DOHH2 (cell line): ENCODE data around the gene UGCG.

Experiments
- H3F3A ChIP-seq: fragments of 200-600 bp; sonication (generic), shearing (Covaris generic); 2 replicates; pipeline ENCODE4 v1.6.0; 2016; ENCODE audit warnings: antibody characterized with exemption, mild to moderate bottlenecking; ENCODE audit not compliant: control insufficient read depth, insufficient read depth
- H3K27ac ChIP-seq: fragments of 200-600 bp; sonication (generic); 2 replicates; pipeline ENCODE4 v1.5.1; 2014; ENCODE audit warnings: low read depth, mild to moderate bottlenecking, low read length, moderate library complexity
- H3K27me3 ChIP-seq: fragments of 200-600 bp; sonication (generic); 2 replicates; pipeline ENCODE4 v1.6.1; 2014; ENCODE audit warnings: mild to moderate bottlenecking, low read length, mixed read lengths; ENCODE audit not compliant: control insufficient read depth
- H3K36me3 ChIP-seq: fragments of 200-600 bp; sonication (generic); 2 replicates; pipeline ENCODE4 v1.6.1; 2014; ENCODE audit warnings: mild to moderate bottlenecking, low read length, moderate library complexity, mixed read lengths; ENCODE audit not compliant: control insufficient read depth
- H3K4me1 ChIP-seq: fragments of 200-600 bp; sonication (generic); 2 replicates; pipeline ENCODE4 v1.6.1; 2014; ENCODE audit warnings: mild to moderate bottlenecking, low read length, mixed read lengths; ENCODE audit not compliant: control insufficient read depth
- H3K4me2 ChIP-seq: fragments of 200-600 bp; sonication (generic); 2 replicates; pipeline ENCODE4 v1.6.0; 2014; ENCODE audit warnings: mild to moderate bottlenecking, low read length, moderate library complexity
- H3K4me3 ChIP-seq: fragments of 200-600 bp; sonication (generic); 2 replicates; pipeline ENCODE4 v1.5.1; 2014; ENCODE audit warnings: mild to moderate bottlenecking, low read length, mixed read lengths
- H3K79me2 ChIP-seq: fragments of 200-600 bp; sonication (generic); 2 replicates; pipeline ENCODE4 v1.6.1; 2014; ENCODE audit warnings: mild to moderate bottlenecking, low read length, mixed read lengths; ENCODE audit not compliant: control insufficient read depth
- H3K9me2 ChIP-seq: fragments of 200-600 bp; sonication (generic); replicated peaks from 2 replicates; pipeline ENCODE4 v1.6.1; 2014; ENCODE audit warnings: mild to moderate bottlenecking, low read length, mixed read lengths; ENCODE audit not compliant: control insufficient read depth
- H3K9me3 ChIP-seq: fragments of 200-600 bp; sonication (generic); 2 replicates; pipeline ENCODE4 v1.6.1; 2014; ENCODE audit warnings: antibody characterized with exemption, low read length, mixed read lengths; ENCODE audit not compliant: control insufficient read depth, insufficient read depth
- H4K20me1 ChIP-seq: fragments of 200-600 bp; sonication (generic); 2 replicates; pipeline ENCODE4 v1.6.0; 2014; ENCODE audit warnings: low read depth, mild to moderate bottlenecking, antibody characterized with exemption, low read length, moderate library complexity; ENCODE audit not compliant: control insufficient read depth, insufficient read depth
- EZH2phosphoT487 ChIP-seq: fragments of 200-600 bp; sonication (generic); IDR thresholded peaks from 2 replicates; pipeline ENCODE4 v1.6.1; 2017; ENCODE audit warnings: borderline replicate concordance, mild to moderate bottlenecking, antibody characterized with exemption, low read length, moderate library complexity, mixed read lengths
- TF ChIP-seq, protein P1 (sequence below): fragments of 200-600 bp; sonication (generic); IDR thresholded peaks from one replicate; pipeline ENCODE4 v1.5.1; 2014; ENCODE audit warnings: antibody characterized with exemption, mild to moderate bottlenecking, low read depth, low read length; ENCODE audit not compliant: poor library complexity, severe bottlenecking

UGCG gene

GRCh38 chr9:111853450-111853827, 43.2 kb upstream of the UGCG start:
- no peaks in the 10 kb centered on the region for H3K9me3 ChIP-seq
- no peak overlapping the region for H3K4me2 ChIP-seq
- no peaks in the 10 kb centered on the region for H3K9me2 ChIP-seq
- no peaks in the 10 kb centered on the region for H3K36me3 ChIP-seq
- H3K27me3 ChIP-seq: no peaks in the 10 kb centered on the region
- H3K27ac ChIP-seq: no peak overlapping the region
- TF ChIP-seq, protein P1, sequence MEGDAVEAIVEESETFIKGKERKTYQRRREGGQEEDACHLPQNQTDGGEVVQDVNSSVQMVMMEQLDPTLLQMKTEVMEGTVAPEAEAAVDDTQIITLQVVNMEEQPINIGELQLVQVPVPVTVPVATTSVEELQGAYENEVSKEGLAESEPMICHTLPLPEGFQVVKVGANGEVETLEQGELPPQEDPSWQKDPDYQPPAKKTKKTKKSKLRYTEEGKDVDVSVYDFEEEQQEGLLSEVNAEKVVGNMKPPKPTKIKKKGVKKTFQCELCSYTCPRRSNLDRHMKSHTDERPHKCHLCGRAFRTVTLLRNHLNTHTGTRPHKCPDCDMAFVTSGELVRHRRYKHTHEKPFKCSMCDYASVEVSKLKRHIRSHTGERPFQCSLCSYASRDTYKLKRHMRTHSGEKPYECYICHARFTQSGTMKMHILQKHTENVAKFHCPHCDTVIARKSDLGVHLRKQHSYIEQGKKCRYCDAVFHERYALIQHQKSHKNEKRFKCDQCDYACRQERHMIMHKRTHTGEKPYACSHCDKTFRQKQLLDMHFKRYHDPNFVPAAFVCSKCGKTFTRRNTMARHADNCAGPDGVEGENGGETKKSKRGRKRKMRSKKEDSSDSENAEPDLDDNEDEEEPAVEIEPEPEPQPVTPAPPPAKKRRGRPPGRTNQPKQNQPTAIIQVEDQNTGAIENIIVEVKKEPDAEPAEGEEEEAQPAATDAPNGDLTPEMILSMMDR: no peak
- no peak for TF ChIP-seq EZH2phosphoT487
- no peaks in the 10 kb centered on the region for H4K20me1 ChIP-seq
- no peaks in the 10 kb centered on the region for H3K79me2 ChIP-seq
- no peaks in the 10 kb centered on the region for H3F3A ChIP-seq
- H3K4me1 ChIP-seq: peaks cover 13% of the 10 kb centered on the region
- H3K4me3 ChIP-seq: no peak overlapping the region

DNA sequence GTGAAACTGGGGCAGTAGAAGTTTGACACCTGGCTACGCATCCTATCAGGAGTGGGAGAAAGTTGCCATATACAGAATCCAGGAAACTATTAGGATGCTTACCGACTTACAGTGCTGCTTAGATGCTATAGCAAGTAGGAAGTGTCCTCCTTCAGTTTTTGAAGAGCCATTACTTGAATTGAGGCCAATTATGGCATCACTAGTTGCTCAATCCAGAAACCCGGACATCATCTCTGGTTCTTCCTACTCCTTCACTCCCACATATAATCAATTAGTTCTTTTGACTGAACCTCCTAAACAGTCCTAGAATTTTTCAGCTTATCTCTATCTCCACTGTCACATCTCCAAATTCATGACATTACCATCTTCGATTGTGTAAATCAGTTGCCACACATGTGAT, 41.8 kb upstream of the UGCG start:
- no peak for TF ChIP-seq EZH2phosphoT487
- TF ChIP-seq, protein P1: no peak
- no peaks in the 10 kb centered on the region for H3K79me2 ChIP-seq
- no peaks in the 10 kb centered on the region for H3K9me2 ChIP-seq
- H3K4me2 ChIP-seq: no peak overlapping the region
- H3K4me3 ChIP-seq: no peak overlapping the region
- H3K27me3 ChIP-seq: no peaks in the 10 kb centered on the region
- H3F3A ChIP-seq: no peaks in the 10 kb centered on the region
- H3K27ac ChIP-seq: no peak overlapping the region
- H3K36me3 ChIP-seq: no peaks in the 10 kb centered on the region
- no peaks in the 10 kb centered on the region for H3K9me3 ChIP-seq
- no peaks in the 10 kb centered on the region for H4K20me1 ChIP-seq
- peaks cover 3% of the 10 kb centered on the region for H3K4me1 ChIP-seq

- H4K20me1 ChIP-seq: no peaks in the 10 kb centered on the region
These were observed 38.9 kb upstream of the UGCG start for GRCh38 chr9:111857555-111858211.

More at GRCh38 chr9:111857555-111858211, 38.9 kb upstream of the UGCG start:
- Histone ChIP-seq H3K36me3 (no peaks in the 10 kb centered on the region), H3F3A (no peaks in the 10 kb centered on the region), H3K9me3 (no peaks in the 10 kb centered on the region), H3K4me3 (no peak overlapping the region), H3K27me3 (no peaks in the 10 kb centered on the region), H3K79me2 (no peaks in the 10 kb centered on the region), H3K4me2 (no peak overlapping the region), H3K9me2 (no peaks in the 10 kb centered on the region), H3K4me1 (no peaks in the 10 kb centered on the region), H3K27ac (no peak overlapping the region)
- TF ChIP-seq, protein P1: no peak
